Cardiac septum (tissue), 1 donor: ENCODE measurements around the gene ANK3. TPM values are rescaled to one million over a fixed set of nuclear protein-coding genes. Genes with fewer than 3 reads are reported as not detected.

ENCODE experiments used
- DNase-seq: peaks from one replicate; pipeline ENCODE4 v3.0.0-alpha.2; 2020; ENCODE audit warnings: low spot score
- intact Hi-C: fragments of 100-400 bp; cut with DNase I; formaldehyde crosslinking; loops from one replicate; pipeline ENCODE4 v1.14.0; 2022
- total RNA-seq: library from RNA; stranded (reverse); fragmentation: NEBNext Ultra II Directional; extraction: Animal tissue kit (Norgen Biotek cat#: 25700); gene quantifications from one replicate; pipeline ENCODE4 v1.2.1, GENCODE V29; 2021
- donor health status: DM: no; HTN: no; CAD: no.

Gene ANK3
- total RNA-seq, 1 donor from 2014 or later, result 173 TPM

DNA sequence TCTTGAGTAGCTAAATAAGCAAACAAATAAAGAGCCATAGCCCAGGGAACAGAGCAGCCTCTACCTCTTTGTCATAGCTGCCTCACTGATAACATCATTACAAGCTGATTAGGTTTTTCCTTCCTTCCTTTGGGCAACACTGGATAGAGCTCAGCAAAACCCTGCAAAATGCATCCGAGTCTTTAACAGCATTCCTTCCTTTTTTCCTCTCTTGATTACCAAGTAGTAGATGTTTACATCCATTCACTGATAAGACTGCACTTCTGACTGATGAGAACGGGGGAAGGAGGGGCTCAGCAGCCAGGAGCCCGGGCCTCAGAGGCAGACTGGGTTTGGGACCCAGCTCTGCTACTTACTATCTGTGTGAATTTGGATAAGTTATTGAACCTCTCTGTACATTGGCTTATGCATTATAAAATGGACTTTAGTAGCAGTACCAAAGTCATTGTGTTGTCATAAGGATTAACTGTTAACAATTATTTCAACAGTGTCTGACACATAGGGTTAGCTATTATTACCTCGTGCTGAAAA is 214.2 kb downstream of the ANK3 start:
- DNase-seq, result no peak
- intact Hi-C loops, result no loop called here

DNA sequence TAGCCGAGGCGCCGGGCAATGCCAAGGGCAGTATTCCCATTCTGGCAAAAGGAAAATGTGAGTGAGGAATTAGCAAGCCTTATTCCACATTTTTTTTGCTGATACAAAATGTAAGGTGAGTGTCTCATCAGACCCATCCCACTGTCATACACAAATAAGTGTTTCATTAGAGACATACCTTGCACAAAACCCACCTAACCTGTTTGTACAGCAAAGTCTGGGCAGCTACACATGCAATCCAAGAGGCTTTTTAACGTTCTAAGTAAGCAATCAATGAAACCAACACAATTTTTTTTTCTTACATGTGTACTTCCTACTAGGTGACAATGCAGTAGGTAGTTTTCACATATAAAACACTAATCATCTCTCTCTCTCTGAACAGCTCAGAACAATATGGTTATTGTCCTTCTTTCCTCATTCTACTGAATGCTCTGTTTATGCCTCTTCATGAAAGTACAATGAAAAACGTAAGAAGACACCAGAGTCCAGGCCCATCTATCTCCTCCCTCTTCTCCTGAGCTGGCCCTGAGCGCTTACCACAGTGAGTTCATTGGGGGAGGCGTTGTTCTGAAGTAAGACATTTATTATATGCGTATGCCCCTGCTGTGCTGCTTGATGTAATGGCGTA is 217.2 kb downstream of the ANK3 start:
- intact Hi-C loops, result no loop called here
- DNase-seq, result no peak

DNA sequence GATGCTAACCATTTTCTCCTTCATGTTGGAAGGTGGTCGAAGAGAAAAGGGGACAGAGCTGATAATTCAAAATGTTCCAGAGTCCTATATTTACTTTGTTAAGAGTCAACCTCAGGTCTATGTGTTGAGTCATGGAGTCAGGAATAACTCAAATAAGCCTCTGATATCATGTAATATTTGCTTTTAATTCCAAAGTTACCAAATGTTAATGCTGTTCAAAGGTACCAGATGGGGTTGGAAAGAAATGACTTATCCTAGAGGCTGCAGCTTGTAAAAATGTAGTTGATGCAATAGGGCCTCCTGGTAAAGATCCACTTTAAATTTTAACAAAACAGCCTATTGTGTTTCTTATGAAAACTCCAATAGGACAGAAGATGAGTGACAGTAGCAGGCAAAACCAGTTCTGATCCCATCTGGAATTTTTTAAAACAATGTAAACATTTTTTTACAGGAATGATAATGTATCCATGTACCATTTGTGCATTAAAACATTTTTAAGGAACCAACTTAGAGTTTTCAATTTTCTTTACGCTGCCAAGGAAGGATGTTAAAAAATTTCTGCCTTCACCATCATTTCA is 218.2 kb downstream of the ANK3 start:
- intact Hi-C loops, result no loop called here
- no peak for DNase-seq

DNA sequence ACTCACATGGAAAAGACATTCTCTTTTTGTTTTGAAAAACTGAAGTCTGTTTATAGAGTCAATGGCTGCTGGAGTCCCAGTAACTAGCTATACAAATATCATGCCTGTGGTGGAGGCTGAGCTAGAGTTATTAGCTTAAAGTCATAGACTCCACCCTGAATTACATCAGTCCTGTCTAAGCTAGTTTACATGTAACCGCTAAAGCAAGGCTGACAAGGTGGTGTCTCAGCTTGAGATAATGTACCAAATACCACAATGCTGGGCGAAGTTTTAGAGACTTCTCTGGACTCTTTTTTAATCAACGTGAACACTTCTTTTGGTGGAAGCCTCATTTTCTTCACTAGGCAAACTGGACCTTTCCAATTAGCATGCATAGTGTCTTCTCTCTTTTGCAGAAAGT is 219.4 kb downstream of the ANK3 start:
- intact Hi-C loops, result no loop called here
- no peak for DNase-seq

DNA sequence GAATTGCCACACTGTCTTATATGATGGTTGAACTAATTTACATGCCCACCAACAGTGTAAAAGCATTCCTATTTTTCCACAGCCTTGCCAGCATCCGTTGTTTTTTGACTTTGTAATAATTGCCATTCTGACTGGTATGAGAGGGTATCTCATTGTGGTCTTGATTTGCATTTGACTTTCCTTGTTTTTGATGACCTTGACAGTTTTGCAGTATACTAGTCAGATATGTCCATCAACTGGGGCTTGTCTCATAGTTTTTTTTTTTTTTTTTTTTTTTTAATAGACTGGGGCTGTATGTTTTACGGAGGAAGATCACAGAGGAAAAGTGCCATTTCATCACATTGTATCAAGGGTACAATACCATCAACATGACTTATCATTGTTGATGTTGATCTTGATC is 220.6 kb downstream of the ANK3 start:
- DNase-seq, result no peak
- intact Hi-C loops, result no loop called here

DNA sequence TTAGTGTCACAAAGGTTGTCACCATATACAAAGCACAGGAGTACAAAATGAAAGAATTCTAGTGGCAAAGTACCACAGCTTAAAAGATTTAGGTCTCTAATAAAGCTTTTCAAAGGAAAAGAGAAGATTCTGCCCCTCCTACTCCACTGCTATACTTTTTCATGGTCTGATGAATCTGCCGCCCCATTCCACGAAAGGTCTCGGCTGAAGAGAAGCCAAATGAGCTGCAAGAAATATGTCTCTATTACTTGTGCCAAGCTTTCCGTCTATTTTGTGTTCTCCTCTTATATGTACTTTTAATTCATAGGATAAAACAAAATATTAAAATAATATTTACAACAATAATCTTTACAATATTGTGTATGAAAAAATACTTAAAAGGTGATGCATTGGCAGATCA is 222.6 kb downstream of the ANK3 start:
- DNase-seq, result no peak
- intact Hi-C loops, result no loop called here

DNA sequence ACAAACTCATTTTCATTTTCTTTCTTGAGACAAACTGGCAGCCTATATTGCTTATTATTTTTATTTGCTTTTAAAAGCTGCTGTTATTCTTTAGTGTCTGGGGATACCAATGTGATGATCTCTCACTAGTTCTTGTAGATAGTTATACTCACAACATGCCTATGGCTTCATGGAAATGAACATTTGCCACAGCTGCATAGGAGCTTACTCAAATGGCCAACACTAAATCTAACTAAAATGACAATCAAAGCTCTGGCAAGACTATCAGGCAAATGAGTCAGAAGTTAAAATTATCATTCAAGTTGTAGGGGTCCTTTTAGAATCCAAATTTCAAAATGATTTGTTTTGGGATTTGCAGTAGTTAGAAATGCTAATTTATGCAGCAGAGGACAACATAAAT is 225.9 kb downstream of the ANK3 start:
- intact Hi-C loops, result no loop called here
- no peak for DNase-seq

DNA sequence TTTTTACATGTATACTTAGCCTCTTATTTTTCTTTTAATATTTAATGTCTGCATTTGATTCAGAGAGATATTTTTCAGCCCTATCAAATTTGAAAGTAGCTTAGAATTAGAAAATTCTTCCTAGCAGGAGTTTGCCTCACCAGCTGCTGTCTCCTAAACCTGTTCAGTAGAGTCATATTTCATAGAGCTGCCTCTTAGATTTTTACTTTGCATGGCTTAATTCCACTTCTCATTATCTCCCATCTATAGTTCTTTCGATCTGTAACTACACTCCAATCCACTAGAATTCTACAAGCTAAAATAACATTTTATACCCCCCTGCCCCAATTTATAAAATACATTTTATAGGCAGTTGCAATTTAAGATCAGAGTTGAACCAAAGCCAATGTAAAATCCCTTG is 227.0 kb downstream of the ANK3 start:
- no peak for DNase-seq
- intact Hi-C loops, result no loop called here

DNA sequence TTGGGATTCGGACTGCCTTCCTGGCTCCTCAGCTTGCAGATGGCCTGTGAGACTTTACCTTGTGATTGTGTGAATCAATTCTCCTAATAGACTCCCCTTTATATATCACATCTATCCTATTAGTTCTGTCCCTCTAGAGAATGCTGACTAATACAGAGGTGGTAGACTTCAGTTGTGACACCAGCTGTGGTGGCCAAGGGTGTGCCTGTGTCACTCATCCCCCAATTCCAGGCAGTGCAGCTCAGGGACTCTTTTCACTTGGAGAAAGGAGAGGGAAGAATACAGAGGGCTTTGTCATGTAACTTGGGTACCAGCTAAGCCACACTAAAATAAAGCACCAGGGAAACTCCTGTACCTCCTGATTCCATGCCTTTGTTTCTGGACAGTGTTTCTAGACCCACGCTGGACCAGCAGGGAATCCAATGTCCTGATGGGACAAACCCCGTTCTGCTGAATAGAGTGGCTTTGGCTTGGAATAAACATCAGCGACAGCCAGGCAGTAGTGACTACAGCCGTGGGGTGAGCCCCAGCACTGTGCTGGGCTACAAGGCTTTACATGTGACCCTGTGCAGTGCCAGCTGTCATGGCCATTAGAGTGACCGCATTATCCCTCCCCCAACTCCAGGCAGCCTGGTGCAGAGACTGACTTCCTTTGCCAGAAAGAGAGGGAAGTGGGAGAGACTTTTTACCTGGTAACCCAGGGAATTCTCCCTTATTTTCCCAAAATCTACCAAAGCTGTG is 233.6 kb downstream of the ANK3 start:
- intact Hi-C loops, result no loop called here
- DNase-seq, result no peak

DNA sequence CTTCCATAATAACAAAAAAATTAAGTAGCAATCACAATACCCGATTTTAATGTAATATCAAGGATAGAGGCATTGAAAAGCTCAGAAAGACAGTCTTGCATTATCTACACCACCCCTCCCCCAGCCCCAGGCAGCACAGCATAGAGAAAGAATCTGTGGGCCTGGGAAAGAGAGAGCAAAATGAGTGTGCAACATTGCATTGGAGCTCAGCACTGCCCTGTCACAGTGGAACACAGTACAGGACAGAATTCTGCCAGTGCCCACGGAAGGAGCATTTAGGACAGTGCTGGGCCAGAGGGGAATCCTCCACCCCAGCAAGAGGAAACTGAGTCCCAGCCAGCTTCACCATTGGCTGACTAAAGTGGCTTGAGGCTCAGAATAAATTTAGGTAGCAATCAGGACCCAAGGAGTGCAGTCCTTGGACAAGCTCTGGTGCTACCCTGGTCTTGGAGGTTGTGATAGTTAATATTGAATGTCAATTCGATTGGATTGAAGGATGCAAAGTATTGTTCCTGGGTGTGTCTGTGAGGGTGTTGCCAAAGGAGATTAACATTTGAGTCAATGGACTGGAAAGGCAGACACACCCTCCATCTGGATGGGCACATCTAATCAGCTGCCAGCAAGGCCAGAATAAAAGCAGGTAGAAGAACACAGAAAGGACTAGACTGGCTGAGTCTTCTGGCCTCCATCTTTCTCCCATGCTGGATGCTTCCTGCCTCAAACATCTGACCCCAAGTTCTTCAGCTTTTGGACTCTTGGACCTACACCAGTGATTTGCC is 234.4 kb downstream of the ANK3 start:
- intact Hi-C loops, result no loop called here
- DNase-seq, result no peak

DNA sequence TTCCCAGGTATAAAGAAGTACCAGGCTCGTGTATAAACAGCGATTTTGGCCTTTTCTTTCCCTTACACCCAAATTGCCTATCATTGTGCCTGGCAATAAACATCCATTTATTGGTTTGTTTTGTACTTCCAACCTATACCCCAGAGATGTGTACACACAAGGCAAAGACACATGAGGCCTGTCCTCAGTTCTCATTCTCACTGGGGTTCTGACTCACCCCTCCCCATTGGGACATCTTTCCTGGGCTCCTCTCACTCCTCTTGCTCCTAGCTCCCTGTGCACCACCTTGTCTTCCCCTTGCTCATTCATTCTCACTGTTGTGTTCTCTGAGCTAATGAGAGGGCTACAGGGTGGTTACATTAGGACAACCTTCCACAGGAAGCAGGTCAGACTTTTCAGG is 240.7 kb downstream of the ANK3 start:
- DNase-seq, result no peak
- intact Hi-C loops, result no loop called here

DNA sequence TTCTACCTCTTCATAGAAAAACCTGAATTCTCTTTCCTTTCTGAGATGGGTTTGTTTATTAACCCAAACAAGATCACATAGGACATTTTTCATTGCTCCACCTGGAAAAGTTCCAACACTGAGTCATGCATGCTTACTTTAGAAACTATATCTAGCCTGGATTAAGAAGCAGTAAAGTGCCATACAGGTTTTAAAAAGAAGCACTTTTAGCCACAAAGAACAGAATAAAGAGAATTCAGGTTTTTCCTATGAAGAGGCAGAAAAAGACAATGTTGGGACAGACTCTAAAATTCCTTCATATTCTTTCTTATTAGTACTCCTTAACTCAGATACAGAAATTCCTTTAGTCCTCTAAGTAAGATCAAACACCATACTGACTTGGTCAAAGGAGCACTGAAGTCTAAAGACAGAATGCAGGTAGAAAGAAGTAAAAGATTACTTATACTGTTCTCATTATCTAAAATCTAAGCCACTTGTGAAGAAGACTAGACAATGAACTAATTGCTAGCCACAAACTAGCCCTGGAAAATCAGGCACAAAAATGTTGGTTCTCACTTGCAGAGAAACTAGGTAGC is 241.3 kb downstream of the ANK3 start:
- no peak for DNase-seq
- intact Hi-C loops, result no loop called here

DNA sequence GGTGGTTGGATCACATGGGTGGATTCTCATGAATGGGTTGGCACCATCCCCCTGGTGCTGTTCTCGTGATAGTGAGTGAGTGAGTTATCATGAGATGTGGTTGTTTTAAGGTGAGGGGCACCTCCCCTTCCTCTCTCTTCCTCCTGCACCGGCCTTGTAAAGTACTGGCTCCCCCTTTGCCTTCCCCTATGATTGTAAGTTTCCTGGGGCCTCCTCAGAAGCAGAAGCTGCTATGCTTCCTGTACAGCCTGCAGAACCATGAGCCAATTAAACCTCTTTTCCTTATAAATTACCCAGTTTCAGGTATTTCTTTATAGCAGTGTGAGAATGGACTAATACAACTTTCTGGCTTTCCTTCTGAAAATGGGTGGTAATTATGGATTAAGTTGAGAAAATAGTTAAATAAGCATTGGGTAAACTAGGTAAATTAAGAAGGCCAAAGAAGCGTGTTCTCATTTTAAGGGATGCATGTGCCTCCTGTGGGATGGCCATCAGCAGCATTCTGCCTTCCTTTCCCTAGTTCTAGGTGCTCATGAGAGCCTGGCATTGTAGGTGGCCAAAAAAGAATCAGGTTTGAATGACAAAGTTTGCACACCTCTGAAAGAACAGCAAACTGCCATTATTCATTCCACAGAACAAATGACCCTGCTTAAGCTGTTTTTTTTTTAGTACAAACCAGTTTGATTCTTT is 242.0 kb downstream of the ANK3 start:
- intact Hi-C loops, result no loop called here
- no peak for DNase-seq

DNA sequence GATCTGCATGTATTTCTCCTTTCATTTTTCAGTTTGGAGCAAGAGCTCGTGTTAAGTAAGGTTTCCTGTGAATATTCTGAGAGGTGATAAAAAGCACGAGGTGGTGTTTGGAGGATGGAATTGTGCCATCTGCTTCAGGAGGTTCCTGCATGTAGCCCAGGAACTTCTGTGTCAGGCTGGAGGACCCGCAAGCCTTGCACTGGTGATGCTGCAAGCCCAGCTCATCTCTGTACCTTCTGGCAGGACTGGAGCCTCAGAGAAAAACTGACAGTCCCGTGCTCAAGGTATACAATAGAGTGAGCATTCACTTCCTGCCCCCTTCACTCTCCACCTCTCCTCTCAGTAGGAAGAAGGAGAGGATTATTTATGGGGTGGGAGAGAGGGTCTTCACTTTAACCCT is 242.7 kb downstream of the ANK3 start:
- intact Hi-C loops, result no loop called here
- no peak for DNase-seq

DNA sequence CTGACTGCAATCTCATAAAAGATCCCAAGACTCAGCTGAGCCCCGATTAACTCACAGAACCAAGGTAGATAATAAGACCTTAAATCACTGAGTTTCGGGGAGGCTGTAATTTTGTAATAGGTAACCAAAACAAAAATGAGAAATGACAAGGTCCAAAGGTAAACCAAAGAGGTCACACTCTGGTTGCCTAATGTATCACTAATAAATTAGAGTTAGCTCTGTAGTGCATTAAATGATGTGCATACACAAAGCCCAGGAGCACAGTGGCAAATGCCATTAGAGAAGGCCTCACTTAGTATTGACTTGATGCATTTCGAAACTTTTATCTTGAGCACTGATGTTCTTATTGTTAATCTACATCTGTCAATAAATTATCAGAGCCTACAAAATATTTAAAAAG is 245.6 kb downstream of the ANK3 start:
- intact Hi-C loops, result loop anchor here (5.0 kb wide), 1 partner anchor 43 kb away; no protein-coding TSS in a partner anchor
- DNase-seq, result no peak

DNA sequence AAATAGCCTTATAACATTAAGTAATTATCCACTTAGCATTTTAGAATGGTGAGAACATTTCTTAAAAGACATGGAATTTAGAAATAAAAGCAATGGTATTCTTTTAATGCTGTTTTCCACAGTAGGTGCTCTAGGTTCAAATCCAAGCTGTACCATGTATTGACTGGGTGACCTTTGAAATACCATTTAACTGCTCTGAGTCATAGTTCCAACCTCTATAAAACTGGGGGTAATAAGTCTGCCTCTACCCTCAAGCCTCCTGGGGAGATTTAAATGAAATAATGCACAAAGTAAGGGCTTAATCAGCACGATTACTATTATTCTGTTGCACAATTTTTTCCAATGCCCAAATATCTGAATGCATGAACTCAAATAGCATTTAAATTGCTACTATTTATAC is 246.9 kb downstream of the ANK3 start:
- no peak for DNase-seq
- intact Hi-C loops, result loop anchor here (5.0 kb wide), 1 partner anchor 45 kb away; no protein-coding TSS in a partner anchor

DNA sequence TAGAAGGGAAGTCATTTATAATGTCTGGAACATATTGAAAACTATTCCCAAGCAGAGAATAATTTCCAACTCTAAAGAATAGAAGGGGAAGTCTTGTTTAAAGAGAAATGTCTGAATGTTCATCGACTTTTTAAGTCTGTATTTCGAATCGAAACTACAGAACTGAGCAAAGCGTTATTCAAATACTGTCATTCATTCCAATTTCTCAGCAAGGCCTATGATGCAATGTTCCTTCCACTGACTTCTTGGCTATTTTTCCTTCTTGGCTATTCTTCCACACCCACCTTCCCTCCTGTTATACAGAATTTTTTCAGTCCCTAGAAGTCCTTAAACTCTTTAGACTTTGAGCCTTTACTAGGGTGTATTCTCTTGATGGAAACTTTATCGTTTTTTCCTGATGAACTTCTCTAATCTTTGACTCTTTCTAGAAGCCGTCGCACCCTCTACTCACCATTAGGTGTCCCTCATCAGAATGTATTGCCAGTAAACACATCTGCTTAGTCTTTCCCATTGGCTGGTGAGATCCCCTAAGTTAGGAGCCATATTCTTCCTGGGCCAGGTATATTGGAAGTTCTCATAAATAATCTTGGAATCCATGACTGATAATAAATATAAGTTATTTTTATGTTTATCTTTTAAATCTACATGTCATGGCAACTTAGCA is 247.6 kb downstream of the ANK3 start:
- DNase-seq, result no peak
- intact Hi-C loops, result loop anchor here (5.0 kb wide), 1 partner anchor 45 kb away; no protein-coding TSS in a partner anchor
